Fibroblast of villous mesenchyme (primary cell): Measurements from ENCODE around the gene KRTAP9-7. TPM values are rescaled to one million over a fixed set of nuclear protein-coding genes. Genes with fewer than 3 reads are reported as not detected.

ENCODE experiments used
- DNase-seq: peaks from one replicate; pipeline ENCODE4 v3.0.0-alpha.2; 2010; ENCODE audit warnings: low read depth
- H3K4me3 ChIP-seq: 2 replicates; pipeline ENCODE4 v1.5.1; 2011; ENCODE audit warnings: low read depth, mild to moderate bottlenecking, low read length
- CTCF ChIP-seq: IDR thresholded peaks from 2 replicates; pipeline ENCODE4 v1.5.1; 2012; ENCODE audit warnings: low read depth, mild to moderate bottlenecking, low read length; ENCODE audit not compliant: insufficient read depth
- total RNA-seq: library from RNA; depleted of rRNA; stranded (reverse); fragments of >200 nt; gene quantifications from 2 replicates; pipeline ENCODE4 v1.2.3, GENCODE V29; 2012

KRTAP9-7 gene
- total RNA-seq, 1 donor: not detected

DNA sequence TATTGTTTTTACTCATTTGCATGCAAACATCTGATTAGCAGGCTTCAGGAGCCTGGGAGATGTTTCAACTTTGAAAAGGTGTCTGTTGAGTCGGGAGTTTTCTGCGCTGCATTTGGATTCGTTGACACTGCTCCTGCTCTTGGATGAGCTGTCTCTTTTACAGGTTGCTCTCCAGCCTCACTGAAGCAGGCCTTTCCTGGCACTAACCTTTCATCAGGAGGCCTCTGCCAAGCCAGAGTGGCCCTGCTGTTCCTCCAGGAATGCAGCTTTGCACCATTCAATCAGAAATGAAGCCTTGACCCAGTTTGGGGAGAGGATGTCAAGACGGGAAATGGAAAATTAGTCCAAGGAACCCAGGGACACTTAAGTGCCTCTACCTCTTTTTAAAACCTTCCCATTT, 27.5 kb downstream of the KRTAP9-7 start:
- H3K4me3 ChIP-seq: no peak overlapping the region
- no peak for DNase-seq
- TF ChIP-seq CTCF: no peak

- TF ChIP-seq CTCF: no peak
- no peak overlapping the region for H3K4me3 ChIP-seq
- no peak for DNase-seq
Measured at GRCh38 chr17:41304091-41304490, 28.6 kb downstream of the KRTAP9-7 start.

DNA sequence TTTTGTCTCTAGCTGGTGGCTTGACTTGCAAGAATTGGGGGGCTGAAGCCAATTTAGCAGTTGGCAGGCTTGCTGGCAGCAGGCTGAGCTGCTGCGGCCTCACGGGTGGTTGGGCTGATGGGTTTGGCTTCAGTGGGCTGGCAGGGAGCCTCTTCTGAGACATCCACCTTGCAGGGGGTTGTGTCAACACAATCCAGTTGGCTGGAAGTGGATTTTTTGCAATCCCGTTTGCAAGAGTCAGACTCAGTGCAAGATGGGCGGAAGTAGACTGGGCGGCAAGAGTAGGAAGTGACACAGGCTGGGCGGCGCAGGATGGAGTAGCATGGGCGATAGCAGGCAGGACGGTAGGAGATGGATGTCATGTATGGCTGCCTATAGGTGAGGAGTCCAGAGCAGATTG, 32.1 kb downstream of the KRTAP9-7 start:
- H3K4me3 ChIP-seq: no peak overlapping the region
- DNase-seq: no peak
- TF ChIP-seq CTCF: no peak

DNA sequence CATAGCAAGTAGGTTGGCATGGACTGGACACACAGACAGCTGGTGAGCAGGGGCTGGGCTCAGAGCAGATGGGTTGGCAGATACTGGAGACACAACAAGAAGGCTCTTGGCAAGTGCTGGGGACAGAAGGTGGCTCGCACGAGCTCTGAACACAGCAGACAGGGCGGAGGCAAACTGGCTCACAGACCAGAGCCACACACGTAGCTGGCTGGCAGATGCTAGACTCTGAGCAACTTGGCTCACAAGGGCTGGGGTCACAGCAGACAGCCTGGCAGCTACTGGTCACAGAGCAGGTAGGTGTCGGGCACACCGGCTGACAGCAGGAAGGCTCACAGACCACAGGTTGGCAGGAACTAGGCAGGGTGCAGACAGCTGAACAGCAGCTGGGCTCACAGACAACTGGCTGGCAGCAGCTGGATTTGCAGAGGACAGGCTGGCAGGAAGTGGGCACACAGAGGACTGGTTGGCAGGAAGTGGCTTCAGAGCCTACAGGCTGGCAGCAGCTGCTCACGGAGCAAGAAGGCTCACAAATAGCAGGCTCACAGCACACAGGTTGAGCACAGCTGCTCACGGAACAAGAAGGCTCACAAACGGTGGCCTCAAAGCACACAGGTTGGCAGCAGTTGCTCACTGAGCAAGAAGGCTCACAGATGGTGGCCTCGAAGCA, 32.9 kb downstream of the KRTAP9-7 start:
- H3K4me3 ChIP-seq: no peak overlapping the region
- TF ChIP-seq CTCF: no peak
- no peak for DNase-seq

GRCh38 chr17:41308918-41309359, 33.4 kb downstream of the KRTAP9-7 start, which contains the start of gene KRTAP16-1:
Gene KRTAP16-1, minus strand, starts transcription at chr17:41309309. Its CDS starts 56 bp downstream, at chr17:41309253.
- TF ChIP-seq CTCF: no peak
- no peak for DNase-seq
- H3K4me3 ChIP-seq: no peak within 1 kb of the TSS

- no peak for DNase-seq
- no peak for TF ChIP-seq CTCF
- H3K4me3 ChIP-seq: no peak overlapping the region
Measured at GRCh38 chr17:41311111-41311510, 35.6 kb downstream of the KRTAP9-7 start.
